D341Med (cell line): Measurements from ENCODE around the gene TEX2.
"Not testable (repeated sequence)": the region's sequence is repeated elsewhere in the genome, so short reads cannot be mapped to it uniquely, and the experiment has no call there.

ENCODE experiments used
- DNase-seq: peaks from one replicate; pipeline ENCODE4 v3.0.0; 2012; ENCODE audit warnings: low spot score

Gene TEX2

DNA sequence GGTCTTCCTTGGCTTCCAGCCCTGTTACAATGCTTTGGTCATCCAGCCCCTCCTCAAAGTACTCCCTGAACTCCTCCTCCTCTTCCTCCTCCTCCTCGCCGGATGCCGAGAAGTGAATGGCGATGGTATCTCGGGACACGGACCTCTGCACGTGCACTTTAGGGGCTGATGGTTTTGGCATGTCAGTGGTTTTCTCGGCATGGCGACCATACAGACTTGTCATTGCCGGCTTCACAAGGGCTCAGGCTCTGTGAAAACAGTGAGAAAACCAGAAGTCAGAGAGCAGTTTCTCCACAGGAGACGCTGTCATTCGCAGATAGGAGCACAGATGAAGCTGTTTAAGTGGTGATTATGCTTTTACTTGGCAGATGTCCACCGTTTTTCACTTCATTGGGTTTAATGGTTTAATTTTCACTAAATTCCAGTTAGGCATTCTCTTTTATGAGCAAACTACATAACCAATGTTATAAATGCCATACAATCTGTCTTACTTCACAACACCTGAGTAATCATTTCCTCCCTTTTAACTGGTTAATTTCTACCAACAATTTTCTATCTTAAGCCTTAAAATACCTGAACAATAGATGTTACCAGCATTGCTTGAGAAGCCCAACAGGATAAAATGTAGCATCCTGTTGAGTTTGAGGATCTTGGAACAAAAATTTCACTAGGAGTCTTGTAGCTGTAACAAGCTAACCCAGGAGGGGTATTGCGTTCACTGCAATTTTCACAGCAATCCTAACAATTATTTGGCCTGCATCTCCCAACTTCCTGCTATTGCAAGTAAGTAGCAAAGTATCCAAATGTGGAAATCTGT, 48.9 kb downstream of the TEX2 start:
- no peak for DNase-seq

- DNase-seq, result no peak
Observed at GRCh38 chr17:64212122-64212521, 50.9 kb downstream of the TEX2 start.

DNA sequence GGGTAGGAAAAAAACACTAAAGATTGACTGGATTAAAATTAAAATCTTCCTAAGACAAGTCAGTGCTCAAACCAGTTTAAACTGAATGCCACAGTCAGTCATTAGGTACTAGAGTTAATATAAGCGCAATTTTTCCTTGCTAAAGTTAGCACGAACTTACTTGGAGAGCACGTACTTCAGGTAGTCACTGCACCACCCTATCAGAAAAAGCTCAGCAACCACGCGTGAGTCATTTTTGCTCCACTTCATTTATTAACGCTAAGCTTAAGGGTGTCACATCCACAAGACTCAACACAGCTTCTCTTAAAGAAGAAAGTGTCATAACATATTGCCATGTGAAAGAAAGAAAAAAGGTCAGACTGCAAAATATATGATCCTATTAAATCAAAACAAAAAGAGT, 53.1 kb downstream of the TEX2 start:
- no peak for DNase-seq

GRCh38 chr17:64209356-64209941, 53.6 kb downstream of the TEX2 start:
- no peak for DNase-seq

GRCh38 chr17:64208656-64209055, 54.4 kb downstream of the TEX2 start:
- not testable (repeated sequence) for DNase-seq

DNA sequence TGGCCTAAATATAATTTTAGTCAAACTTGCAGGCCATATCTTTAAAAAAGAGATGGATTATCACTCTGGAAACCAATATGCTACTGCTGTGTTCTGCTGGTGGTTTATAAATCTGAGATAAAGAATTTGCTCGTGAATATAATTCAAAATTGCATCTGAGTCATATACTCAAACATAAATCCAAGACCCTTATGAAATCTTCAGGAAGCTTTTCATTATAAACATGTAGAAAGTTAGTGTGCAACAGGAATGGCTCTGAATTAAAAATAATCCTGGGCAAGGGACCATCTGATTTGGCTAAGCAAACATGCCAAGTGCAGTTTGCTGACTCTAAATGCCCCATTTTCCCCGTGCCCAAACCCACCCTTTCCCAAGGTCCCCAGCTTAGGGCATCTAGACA, 57.3 kb downstream of the TEX2 start:
- no peak for DNase-seq

DNA sequence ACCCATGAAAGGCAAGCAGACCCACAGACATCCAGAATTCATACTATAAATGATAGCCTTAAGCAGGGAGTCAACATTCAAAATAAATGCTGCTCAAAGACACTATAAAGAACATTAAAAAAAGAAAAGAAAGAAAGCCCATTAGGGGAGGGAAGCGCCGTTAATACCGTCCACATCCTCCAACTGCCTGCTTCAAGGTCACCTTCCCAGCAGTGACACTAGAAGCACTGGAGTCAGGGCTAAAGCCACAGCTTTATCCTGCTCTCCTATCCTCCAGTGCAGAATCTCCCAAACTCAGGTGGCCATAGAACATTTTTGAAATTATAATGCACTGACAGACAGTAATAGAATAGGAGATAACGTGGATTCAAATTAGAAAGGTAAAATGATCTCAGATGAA, 59.4 kb downstream of the TEX2 start:
- no peak for DNase-seq

- DNase-seq, result no peak
Observed at GRCh38 chr17:64202683-64203344, 60.2 kb downstream of the TEX2 start.

DNA sequence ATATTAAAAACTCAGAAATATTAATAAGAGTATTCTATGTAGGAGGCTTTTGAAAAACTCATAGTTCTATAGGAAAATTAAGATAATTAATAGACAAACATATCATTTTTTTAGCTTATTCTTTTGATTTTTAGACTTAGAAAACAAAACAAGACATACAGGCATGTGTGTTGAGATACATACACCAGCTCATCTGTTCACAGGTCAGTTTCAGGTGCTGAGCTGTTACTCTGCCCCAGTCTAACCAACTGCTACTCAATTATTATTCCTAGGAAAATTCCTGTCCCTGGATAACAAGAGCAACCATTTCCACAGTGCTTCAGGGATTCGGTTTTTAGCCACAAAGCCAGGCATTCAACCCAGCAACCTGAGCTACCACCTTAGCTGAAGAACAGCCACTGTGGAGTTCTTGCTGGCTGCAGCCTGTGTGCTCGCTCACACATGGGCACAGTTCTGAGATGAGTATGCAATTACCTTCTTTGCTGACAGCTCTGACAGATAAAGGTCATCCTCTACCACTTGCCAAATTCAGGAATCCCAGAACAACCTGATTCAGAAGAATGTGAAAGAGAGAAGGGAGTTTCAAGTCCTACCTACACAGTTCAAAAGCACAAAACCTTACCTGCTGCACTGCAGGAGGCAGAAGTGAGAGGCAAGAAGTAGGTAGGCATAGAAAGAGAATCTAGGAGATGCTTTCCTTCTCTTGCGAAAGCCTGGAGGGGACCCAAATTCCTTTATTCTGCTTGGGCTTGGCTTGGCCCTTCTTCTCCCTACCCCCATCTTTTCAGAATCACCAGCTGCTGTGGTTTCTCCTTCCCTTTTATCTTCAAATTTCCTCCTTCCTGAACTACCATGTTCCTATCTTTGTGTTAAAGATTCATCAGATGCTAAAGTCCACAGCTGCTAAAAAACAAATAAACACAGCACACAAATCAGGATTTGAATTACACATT, 62.7 kb downstream of the TEX2 start:
- no peak for DNase-seq

DNA sequence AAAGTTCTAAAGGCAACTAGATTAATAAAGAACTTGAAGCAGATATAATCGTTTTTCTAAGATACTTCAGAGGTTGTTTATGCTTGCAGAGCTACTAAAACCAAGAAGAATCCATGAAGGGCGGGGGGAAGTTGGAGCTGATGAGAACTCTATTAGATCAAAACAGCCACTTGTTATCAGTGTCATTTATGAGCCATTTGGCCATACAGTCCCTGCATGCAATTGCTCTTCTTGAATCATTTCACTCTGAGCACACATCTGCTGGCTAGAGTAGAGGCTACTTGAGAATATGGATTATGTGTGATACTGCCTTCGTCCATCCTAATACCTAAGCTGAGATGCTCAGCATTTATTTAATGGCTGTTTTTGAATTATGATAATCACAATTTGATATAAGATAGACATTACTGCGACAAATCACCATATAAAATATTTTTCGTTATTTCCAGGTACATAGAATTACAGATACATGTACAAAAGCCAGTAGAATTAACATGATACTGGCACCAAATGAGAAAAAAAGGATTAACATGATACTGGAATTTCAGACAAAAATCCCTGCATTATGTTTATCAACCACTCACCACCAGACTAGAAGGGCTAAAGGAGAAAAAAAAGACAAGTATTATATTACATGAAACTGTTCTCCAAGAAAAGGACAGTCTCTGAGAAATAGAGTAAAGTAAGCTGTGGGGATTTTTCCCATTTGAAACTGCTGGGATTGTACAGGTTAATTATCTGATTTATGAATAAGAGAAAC, 64.5 kb downstream of the TEX2 start:
- DNase-seq, result no peak

- DNase-seq, result no peak
Observed at GRCh38 chr17:64196601-64197000, 66.5 kb downstream of the TEX2 start.

DNA sequence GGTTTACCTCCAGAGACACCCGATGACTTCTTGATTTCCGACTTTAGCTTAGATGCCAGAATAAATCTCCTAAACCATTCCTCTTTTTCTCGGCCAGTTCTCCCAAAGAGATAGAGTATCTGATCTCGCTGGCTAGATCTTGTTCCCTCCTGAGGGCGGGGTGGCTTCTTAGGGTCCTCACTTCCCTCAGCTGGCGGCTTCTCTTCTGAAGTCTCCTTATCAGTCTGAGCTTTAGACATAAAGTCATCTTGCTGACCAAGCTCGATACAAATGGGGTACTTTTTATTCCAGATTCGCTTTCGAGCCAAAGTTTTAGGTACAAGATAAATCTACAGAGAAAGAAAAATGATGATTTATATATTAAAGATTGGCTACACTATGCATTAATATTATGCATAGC, 69.5 kb downstream of the TEX2 start:
- DNase-seq, result no peak

GRCh38 chr17:64192589-64192988, 70.5 kb downstream of the TEX2 start:
- DNase-seq, result no peak

GRCh38 chr17:64190472-64190871, 72.6 kb downstream of the TEX2 start:
- DNase-seq, result no peak

DNA sequence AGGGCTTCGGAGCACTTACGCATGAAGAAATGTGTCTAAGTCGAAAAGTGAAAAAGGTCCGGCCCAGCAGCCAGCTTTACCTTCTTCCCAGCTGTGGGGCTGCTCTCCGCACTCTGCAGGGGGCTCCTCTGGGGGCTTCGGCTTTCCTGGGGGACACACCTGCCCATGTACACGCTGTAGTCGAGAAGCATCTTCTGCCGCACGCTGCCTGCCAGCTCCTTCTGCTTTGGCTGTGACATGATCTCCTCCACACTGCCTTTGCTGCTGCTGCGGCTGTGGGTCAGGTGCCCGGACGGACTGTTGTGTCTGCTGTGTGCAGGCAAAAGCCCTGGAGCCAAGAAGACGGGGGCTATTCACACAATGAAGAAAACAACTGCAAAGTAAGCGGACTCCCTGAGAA, 75.0 kb downstream of the TEX2 start:
- no peak for DNase-seq

GRCh38 chr17:64187093-64187895, 75.8 kb downstream of the TEX2 start:
- no peak for DNase-seq

DNA sequence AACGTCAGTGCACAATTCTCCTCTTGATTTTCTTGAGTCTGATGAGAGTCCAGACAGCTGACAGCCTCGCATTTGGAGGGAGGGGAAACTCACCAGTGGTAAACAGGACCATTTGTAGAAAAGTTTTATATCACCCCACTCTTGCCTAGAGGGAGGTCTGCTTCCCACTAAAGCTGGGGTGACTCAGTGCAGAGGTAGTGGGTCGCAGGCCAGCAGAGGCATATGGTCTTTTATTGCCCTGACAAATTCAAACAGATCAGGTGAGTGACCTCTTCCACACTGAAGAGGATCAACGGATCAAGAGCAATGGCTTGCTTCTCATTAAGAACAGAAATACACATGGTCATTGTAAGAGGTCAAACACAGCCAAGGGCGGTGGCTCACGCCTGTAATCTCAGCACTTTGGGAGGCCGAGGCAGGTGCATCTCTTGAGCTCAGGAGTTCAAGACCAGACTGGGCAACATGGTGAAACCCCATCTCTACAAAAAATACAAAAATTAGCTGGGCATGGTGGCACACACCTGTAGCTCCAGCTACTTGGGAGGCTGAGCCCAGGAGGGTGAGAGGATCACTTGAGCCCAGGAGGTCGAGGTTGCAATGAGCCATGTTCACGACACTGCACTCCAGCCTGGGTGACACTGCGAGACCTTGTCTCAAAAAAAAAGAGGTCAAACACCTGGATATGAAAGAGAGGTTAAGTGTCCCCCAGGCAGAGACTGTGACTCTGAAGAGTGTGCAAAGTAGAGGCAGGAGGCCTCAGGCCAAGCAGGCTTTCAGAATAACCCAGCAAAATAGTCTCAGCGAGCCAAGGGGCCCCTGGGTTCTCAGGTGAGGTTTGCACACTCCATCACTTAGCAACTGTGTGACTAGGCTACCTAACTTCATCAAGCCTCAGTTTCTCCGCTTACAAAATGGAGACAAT, 76.6 kb downstream of the TEX2 start:
- no peak for DNase-seq

DNA sequence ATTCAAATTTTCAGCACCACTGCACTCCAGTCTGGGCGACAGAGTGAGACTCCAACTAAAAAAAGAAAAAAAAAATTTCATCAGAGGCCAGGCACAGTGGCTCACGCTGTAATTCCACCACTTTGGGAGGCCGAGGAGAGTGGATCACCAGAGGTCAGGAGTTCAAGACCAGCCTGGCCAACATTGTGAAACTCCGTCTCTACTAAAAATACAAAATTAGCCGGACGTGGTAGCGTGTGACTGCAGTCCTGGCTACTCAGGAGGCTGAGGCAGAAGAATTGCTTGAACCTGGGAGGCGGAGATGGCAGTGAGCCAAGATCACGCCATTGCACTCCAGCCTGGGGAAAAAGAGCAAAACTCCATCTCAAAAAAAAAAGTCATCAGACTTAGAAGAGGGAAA, 77.5 kb downstream of the TEX2 start:
- not testable (repeated sequence) for DNase-seq

DNA sequence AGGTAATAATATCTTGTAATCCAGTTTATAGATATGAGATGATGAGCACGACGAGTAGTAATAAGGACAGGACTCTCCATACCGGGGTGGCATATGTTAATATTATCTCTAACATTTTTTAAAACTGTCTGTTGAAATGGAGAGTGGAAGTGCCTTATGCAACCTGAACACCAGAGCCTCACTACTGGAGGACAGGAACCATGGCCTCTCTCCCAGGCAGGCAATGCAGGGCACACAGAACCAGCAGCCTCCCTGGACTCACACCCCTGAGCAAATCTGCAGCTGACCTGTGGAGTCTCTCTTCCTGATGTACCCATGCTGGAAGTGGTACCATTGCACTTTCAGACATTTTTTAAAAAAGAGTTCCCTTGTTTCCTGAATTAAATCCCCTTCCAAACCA, 78.0 kb downstream of the TEX2 start:
- DNase-seq, result no peak

DNA sequence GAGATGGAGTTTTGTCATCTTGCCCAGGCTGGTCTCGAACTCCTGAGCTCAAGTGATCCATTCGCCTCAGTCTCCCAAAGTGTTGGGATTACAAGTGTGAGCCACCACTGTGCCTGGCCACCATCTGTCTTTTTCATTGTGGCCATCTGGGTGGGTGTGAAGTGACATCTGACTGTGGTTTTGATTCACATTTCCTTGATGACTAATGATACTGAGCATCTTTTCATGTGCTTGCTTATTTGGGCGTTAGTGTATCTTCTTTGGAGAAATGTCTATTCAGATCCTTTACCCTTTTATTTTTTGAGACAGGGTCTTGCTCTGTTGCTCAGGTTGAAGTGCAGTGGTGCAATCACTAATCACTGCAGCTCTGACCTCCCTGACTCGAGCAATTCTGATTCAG, 79.2 kb downstream of the TEX2 start:
- no peak for DNase-seq
